Head of caudate nucleus (tissue), 42 donors: Measurements from ENCODE around the gene IL17C.

ENCODE experiments used
- DNase-seq, 42 donors: peaks; one replicate each; pipeline versions ENCODE4 v3.0.0 to v3.0.0-alpha.2; 2020 to 2021; ENCODE audit warnings: mixed read lengths in 7 of 42
- intact Hi-C: fragments of 100-400 bp; cut with DNase I; formaldehyde crosslinking; loops from one replicate; pipeline ENCODE4 v1.15.0; 2022

Gene IL17C

DNA sequence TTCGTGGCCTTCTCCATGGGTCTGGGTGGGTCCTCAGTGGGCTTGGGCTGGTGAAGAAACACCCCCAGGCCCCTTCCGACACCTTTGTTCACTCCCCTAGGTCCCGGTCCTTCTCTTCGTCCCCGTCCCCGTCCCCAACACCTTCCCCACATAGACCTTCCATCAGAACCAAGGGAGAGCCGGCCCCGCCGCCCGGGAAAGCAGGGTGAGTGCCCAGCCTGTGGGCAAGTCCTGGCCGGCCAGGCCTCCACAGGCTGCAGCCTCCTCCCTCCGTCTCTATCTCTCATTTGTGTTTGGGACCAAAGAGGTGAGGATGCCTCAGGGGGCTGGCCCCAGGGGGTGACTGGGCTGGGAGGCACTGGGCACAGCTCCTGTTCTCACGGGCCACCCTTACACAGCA is 14.5 kb upstream of the IL17C start:
- intact Hi-C loops: no loop called here

GRCh38 chr16:88624481-88624880 is 13.9 kb upstream of the IL17C start:
- DNase-seq: no peak
- intact Hi-C loops: no loop called here

More for the DNA sequence above, 14.5 kb upstream of the IL17C start:
- no peak for DNase-seq

GRCh38 chr16:88624977-88625576 is 13.3 kb upstream of the IL17C start:
- DNase-seq: no peak
- intact Hi-C loops: no loop called here

DNA sequence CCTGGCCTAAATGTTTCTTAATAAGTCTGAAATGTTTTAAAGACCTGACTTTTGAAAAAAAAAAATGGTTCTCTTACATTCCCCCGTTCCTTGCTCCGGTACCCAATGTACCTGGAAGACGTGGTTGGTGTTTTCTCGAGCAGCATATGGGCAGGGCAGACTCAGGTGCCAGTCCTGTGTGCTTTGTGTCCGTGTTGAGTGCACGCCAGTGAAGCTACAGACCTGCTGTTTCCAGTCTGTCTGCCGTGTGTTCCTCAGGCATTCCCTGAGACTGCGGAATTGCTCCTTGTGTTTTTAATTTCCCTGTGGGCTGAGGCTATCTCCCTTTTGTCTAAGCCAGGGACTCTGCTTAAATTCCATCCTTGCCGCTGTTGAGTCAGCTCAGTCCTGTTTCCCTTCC is 11.7 kb upstream of the IL17C start:
- intact Hi-C loops: no loop called here
- DNase-seq: no peak

DNA sequence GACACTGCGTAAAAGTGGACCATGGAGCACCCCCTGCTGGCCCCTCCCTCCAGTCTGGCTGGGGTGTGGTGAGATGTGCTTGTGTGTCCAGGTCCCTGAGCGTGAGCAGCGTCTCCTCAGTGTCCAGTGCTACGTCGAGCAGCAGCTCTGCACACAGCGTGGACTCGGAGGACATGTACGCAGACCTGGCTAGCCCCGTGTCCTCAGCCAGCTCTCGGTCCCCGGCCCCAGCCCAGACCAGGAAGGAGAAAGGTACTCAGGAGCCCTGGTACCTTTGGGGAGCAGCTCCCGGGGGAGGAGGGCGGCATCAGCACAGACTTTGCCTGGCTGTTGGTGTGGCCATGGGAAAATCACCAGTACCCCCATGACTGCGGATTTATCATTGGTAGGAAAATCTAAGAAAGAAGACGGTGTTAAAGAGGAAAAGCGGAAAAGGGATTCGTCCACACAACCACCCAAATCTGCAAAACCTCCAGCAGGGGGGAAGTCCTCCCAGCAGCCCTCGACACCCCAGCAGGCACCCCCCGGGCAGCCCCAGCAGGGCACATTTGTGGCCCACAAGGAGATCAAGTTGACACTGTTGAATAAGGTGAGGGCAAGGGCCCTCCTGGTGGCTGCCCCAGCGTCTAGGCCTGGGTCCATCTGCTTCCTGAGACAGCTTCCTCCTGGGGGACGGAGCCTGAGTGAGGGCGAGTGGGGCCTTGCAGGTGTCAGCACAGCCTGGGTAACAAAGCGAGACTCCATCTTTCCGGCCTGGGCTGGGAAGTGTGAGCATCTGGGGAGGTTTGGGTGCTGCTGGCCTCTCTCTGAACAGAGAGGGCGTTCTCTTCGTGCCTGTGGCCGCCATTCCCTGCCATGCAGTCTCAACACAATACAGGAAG is 10.6 kb upstream of the IL17C start:
- DNase-seq: no peak
- intact Hi-C loops: no loop called here

DNA sequence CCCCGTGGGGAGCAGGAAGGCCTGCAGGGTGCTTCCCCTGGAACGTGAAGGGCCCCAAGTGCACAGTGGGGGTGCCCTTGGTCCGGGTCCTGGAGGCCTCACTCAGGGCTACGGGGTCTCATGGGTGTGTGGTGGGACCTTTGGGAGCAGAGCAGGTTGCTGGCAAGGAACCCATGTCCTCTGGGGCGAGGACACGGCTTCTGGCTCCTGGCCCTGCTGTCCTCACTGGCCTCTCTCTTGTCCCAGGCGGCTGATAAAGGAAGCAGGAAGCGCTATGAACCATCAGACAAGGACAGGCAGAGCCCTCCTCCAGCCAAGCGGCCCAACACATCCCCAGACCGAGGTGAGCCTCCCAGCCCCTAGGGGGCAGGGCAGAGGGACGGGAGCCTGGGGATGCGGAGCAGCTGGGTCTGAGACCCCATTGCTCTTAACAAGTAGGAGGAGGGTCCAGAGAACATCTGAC is 9.8 kb upstream of the IL17C start:
- DNase-seq: no peak
- intact Hi-C loops: no loop called here

DNA sequence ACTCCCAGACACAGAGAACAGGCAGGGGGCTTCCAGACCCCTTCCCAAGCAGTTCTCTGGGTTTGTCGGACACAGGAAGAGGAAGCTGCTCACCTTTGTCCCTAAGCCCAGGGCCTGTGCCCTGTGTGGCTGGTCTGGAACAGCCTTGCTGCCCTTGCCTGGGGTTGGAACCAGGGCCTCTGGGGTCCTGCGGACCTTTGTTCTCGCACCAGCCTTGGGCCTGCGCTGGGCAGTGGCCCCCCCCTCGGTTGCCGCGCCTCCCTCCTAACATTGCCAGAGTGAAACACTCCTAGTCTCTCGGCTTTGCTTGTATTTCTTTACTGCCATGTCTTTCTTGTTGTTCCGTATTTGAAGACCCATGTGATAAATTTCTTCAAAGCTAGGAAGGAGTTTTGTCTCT is 8.5 kb upstream of the IL17C start:
- intact Hi-C loops: no loop called here
- DNase-seq: no peak

GRCh38 chr16:88630433-88630832 is 7.9 kb upstream of the IL17C start:
- intact Hi-C loops: no loop called here
- no peak for DNase-seq

- DNase-seq: no peak
- intact Hi-C loops: no loop called here
Measured at GRCh38 chr16:88630941-88631340, 7.4 kb upstream of the IL17C start.

- intact Hi-C loops: no loop called here
- DNase-seq: no peak
Measured at GRCh38 chr16:88631384-88631783, 7.0 kb upstream of the IL17C start.

GRCh38 chr16:88631920-88632586 is 6.3 kb upstream of the IL17C start:
- intact Hi-C loops: no loop called here
- no peak for DNase-seq

DNA sequence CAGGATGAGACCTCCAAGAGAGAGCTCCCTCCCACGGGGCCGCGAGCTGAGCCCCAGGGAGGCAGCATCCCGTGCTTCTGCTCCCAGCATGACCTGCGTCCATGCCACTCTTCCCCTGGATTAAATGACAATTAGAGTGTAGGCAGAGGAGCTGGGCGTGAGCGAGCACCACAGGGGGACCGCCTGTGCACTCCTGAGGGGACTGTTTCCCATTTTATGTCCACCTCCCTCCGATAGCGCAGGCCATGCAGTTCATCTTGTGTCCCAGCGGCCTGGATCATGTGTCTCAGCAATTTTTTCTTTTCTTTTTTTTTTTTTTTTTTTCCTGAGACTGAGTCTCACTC is 5.8 kb upstream of the IL17C start:
- intact Hi-C loops: no loop called here
- DNase-seq: no peak

GRCh38 chr16:88633684-88634140 is 4.7 kb upstream of the IL17C start:
- intact Hi-C loops: no loop called here
- peak in 12 of 42 donors; percentile 7 to 61 (median 27) for DNase-seq

GRCh38 chr16:88634141-88634993 is 4.0 kb upstream of the IL17C start:
- intact Hi-C loops: no loop called here
- peak in 1 of 42 donors; percentile 26 for DNase-seq

- intact Hi-C loops: no loop called here
- DNase-seq: no peak
Measured at GRCh38 chr16:88634994-88635670, 3.2 kb upstream of the IL17C start.

DNA sequence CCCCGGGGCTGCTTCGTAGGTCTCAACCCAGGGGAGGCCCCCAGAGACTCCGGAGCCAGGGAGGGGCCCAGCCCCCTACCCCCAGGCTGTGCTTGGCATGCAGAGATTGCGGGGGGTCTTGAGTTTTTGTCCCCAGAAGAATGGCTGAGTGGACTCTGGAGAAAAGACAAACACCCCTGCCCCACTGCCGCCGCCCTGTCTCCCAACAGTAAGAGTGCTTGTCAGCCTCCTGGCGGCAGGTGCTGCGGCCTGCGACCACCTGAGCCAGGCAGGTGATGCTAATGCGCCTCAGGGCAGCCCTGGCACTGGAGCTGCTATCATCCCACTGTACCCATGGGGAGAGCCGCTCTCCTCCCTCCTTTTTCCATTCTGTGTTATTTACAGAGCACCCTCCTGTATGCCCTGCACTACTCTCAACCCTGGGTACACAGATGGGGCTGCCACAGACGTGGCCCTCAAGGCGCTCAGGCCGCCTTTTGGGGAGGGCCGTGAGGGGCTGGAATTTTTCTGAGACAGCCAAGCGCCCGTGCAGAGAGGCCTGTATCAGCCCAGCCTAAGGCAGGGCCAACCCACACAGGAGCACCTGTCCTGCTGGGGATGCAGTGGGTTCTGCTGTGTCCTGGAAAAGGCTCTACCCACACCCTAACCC is 2.6 kb upstream of the IL17C start:
- intact Hi-C loops: no loop called here
- no peak for DNase-seq

GRCh38 chr16:88636488-88637265 is 1.7 kb upstream of the IL17C start:
- DNase-seq: no peak
- intact Hi-C loops: no loop called here
